ENCODE data around the gene MTF2.

MTF2 gene

GRCh38 chr1:93111561-93111960 lies 32.5 kb downstream of the MTF2 start:
- DNase-seq (ENCODE audit: low read depth, low spot score) = no peak
- peaks cover 77% of the 10 kb centered on the region for H3K36me3 ChIP-seq (ENCODE audit: insufficient read depth, low read length)

GRCh38 chr1:93113127-93113526 lies 34.0 kb downstream of the MTF2 start:
- no peaks in the 10 kb centered on the region for H3K9me3 ChIP-seq (ENCODE audit: low read depth, low read length)
- no peak for TF ChIP-seq POLR2AphosphoS5 (IDR thresholded peaks at IDR 0.05; ENCODE audit: borderline replicate concordance, low read depth, low read length)
- TF ChIP-seq FOXP2 (optimal IDR thresholded peaks at IDR 0.05; ENCODE audit: control extremely low read depth, extremely low read length, insufficient read depth) = no peak
- no peak for TF ChIP-seq EZH2 (IDR thresholded peaks at IDR 0.05)
- H3K36me3 ChIP-seq (ENCODE audit: insufficient read depth, low read length) = peaks cover 77% of the 10 kb centered on the region
- DNase-seq (ENCODE audit: low read depth, low spot score) = no peak
- no peak overlapping the region for H3K4me3 ChIP-seq
- no peak overlapping the region for H3K9ac ChIP-seq (ENCODE audit: insufficient read length)
- H3K27ac ChIP-seq = no peak overlapping the region

More at GRCh38 chr1:93111561-93111960, 32.5 kb downstream of the MTF2 start:
- Histone ChIP-seq H3K27ac (peak overlapping the region; percentile 25; the same call in 1 of the 2 replicates), H3K9me3 (ENCODE audit: low read depth, low read length) (no peaks in the 10 kb centered on the region), H3K9ac (ENCODE audit: insufficient read length) (no peak overlapping the region), H3K4me3 (no peak overlapping the region)
- no peak for TF ChIP-seq POLR2AphosphoS5 (IDR thresholded peaks at IDR 0.05; ENCODE audit: borderline replicate concordance, low read depth, low read length)
- TF ChIP-seq FOXP2 (optimal IDR thresholded peaks at IDR 0.05; ENCODE audit: control extremely low read depth, extremely low read length, insufficient read depth) = no peak
- TF ChIP-seq EZH2 (IDR thresholded peaks at IDR 0.05) = no peak

- peaks cover 79% of the 10 kb centered on the region for H3K36me3 ChIP-seq (ENCODE audit: insufficient read depth, low read length)
- no peak for DNase-seq (ENCODE audit: low read depth, low spot score)
- H3K27ac ChIP-seq = no peak overlapping the region
These were observed 35.3 kb downstream of the MTF2 start for GRCh38 chr1:93114391-93114790.

GRCh38 chr1:93120614-93121013 lies 41.5 kb downstream of the MTF2 start:
- no peak overlapping the region for H3K4me3 ChIP-seq
- TF ChIP-seq POLR2AphosphoS5 (IDR thresholded peaks at IDR 0.05; ENCODE audit: borderline replicate concordance, low read depth, low read length) (no peak), EZH2 (IDR thresholded peaks at IDR 0.05) (no peak), FOXP2 (optimal IDR thresholded peaks at IDR 0.05; ENCODE audit: control extremely low read depth, extremely low read length, insufficient read depth) (no peak)
- DNase-seq (ENCODE audit: low read depth, low spot score) = no peak
- H3K36me3 ChIP-seq (ENCODE audit: insufficient read depth, low read length) = peaks cover 61% of the 10 kb centered on the region
- no peak overlapping the region for H3K9ac ChIP-seq (ENCODE audit: insufficient read length)
- no peaks in the 10 kb centered on the region for H3K9me3 ChIP-seq (ENCODE audit: low read depth, low read length)
- no peak overlapping the region for H3K27ac ChIP-seq

More at GRCh38 chr1:93114391-93114790, 35.3 kb downstream of the MTF2 start:
- TF ChIP-seq EZH2 (IDR thresholded peaks at IDR 0.05) = no peak
- TF ChIP-seq POLR2AphosphoS5 (IDR thresholded peaks at IDR 0.05; ENCODE audit: borderline replicate concordance, low read depth, low read length) = no peak
- no peak for TF ChIP-seq FOXP2 (optimal IDR thresholded peaks at IDR 0.05; ENCODE audit: control extremely low read depth, extremely low read length, insufficient read depth)
- H3K9me3 ChIP-seq (ENCODE audit: low read depth, low read length) = no peaks in the 10 kb centered on the region
- no peak overlapping the region for H3K9ac ChIP-seq (ENCODE audit: insufficient read length)
- H3K4me3 ChIP-seq = no peak overlapping the region

- no peak for DNase-seq (ENCODE audit: low read depth, low spot score)
- Histone ChIP-seq H3K9ac (ENCODE audit: insufficient read length) (no peak overlapping the region), H3K27ac (peak overlapping the region; percentile 26; the same call in 1 of the 2 replicates), H3K4me3 (no peak overlapping the region), H3K36me3 (ENCODE audit: insufficient read depth, low read length) (peaks cover 53% of the 10 kb centered on the region), H3K9me3 (ENCODE audit: low read depth, low read length) (no peaks in the 10 kb centered on the region)
- TF ChIP-seq EZH2 (IDR thresholded peaks at IDR 0.05) (no peak), POLR2AphosphoS5 (IDR thresholded peaks at IDR 0.05; ENCODE audit: borderline replicate concordance, low read depth, low read length) (no peak), FOXP2 (optimal IDR thresholded peaks at IDR 0.05; ENCODE audit: control extremely low read depth, extremely low read length, insufficient read depth) (no peak)
These were observed 44.2 kb downstream of the MTF2 start for GRCh38 chr1:93123201-93123783.

- Histone ChIP-seq H3K9me3 (ENCODE audit: low read depth, low read length) (no peaks in the 10 kb centered on the region), H3K4me3 (no peak overlapping the region), H3K9ac (ENCODE audit: insufficient read length) (no peak overlapping the region), H3K36me3 (ENCODE audit: insufficient read depth, low read length) (peaks cover 46% of the 10 kb centered on the region), H3K27ac (peak overlapping the region; percentile 53; the same call in 1 of the 2 replicates)
- DNase-seq (ENCODE audit: low read depth, low spot score) = no peak
- TF ChIP-seq POLR2AphosphoS5 (IDR thresholded peaks at IDR 0.05; ENCODE audit: borderline replicate concordance, low read depth, low read length) (no peak), EZH2 (IDR thresholded peaks at IDR 0.05) (no peak), FOXP2 (optimal IDR thresholded peaks at IDR 0.05; ENCODE audit: control extremely low read depth, extremely low read length, insufficient read depth) (no peak)
These were observed 45.7 kb downstream of the MTF2 start for GRCh38 chr1:93124556-93125355.

GRCh38 chr1:93129507-93130099 lies 50.5 kb downstream of the MTF2 start:
- peaks cover 58% of the 10 kb centered on the region for H3K36me3 ChIP-seq (ENCODE audit: insufficient read depth, low read length)
- no peaks in the 10 kb centered on the region for H3K9me3 ChIP-seq (ENCODE audit: low read depth, low read length)
- TF ChIP-seq POLR2AphosphoS5 (IDR thresholded peaks at IDR 0.05; ENCODE audit: borderline replicate concordance, low read depth, low read length) (no peak), EZH2 (IDR thresholded peaks at IDR 0.05) (no peak), FOXP2 (optimal IDR thresholded peaks at IDR 0.05; ENCODE audit: control extremely low read depth, extremely low read length, insufficient read depth) (no peak)
- H3K9ac ChIP-seq (ENCODE audit: insufficient read length) = no peak overlapping the region
- H3K4me3 ChIP-seq = no peak overlapping the region
- DNase-seq (ENCODE audit: low read depth, low spot score) = no peak
- no peak overlapping the region for H3K27ac ChIP-seq

- Histone ChIP-seq H3K27ac (no peak overlapping the region), H3K9me3 (ENCODE audit: low read depth, low read length) (no peaks in the 10 kb centered on the region), H3K4me3 (no peak overlapping the region), H3K9ac (ENCODE audit: insufficient read length) (no peak overlapping the region), H3K36me3 (ENCODE audit: insufficient read depth, low read length) (peaks cover 72% of the 10 kb centered on the region)
- no peak for TF ChIP-seq POLR2AphosphoS5 (IDR thresholded peaks at IDR 0.05; ENCODE audit: borderline replicate concordance, low read depth, low read length)
- TF ChIP-seq FOXP2 (optimal IDR thresholded peaks at IDR 0.05; ENCODE audit: control extremely low read depth, extremely low read length, insufficient read depth) = no peak
- TF ChIP-seq EZH2 (IDR thresholded peaks at IDR 0.05) = no peak
- DNase-seq (ENCODE audit: low read depth, low spot score) = no peak
These were observed 53.6 kb downstream of the MTF2 start for GRCh38 chr1:93132638-93133037.
